ENCODE measurements around the gene VIPR2.
"Not testable (repeated sequence)": the region's sequence is repeated elsewhere in the genome, so short reads cannot be mapped to it uniquely, and the experiment has no call there.

The VIPR2 gene

GRCh38 chr7:159139639-159140038 lies 5.0 kb downstream of the VIPR2 start:
- peaks cover 23% of the 10 kb centered on the region for H3K27me3 ChIP-seq (ENCODE audit: insufficient read depth, insufficient read length)
- no peak for DNase-seq (ENCODE audit: low read depth, low spot score)
- H3K9me3 ChIP-seq (ENCODE audit: insufficient read depth, low read length), result peaks cover 10% of the 10 kb centered on the region; the same call in 1 of the 2 replicates
- TF ChIP-seq ZNF274 (IDR thresholded peaks at IDR 0.05; ENCODE audit: low read depth, low read length) (no peak), YY1 (IDR thresholded peaks at IDR 0.05; ENCODE audit: insufficient read depth, insufficient read length) (no peak), SUZ12 (IDR thresholded peaks at IDR 0.05; ENCODE audit: extremely low read depth, insufficient read depth, insufficient read length) (no peak)
- peaks cover 11% of the 10 kb centered on the region for H3K4me1 ChIP-seq (ENCODE audit: insufficient read depth, insufficient read length)
- no peak overlapping the region for H3K9ac ChIP-seq (ENCODE audit: insufficient read length, low read depth)
- H3K4me3 ChIP-seq (ENCODE audit: insufficient read length, low read depth), result no peak overlapping the region
- H3K36me3 ChIP-seq (ENCODE audit: insufficient read depth, insufficient read length, low read length), result no peaks in the 10 kb centered on the region

- H3K9ac ChIP-seq (ENCODE audit: insufficient read length, low read depth), result no peak overlapping the region
- TF ChIP-seq YY1 (IDR thresholded peaks at IDR 0.05; ENCODE audit: insufficient read depth, insufficient read length) (no peak), ZNF274 (IDR thresholded peaks at IDR 0.05; ENCODE audit: low read depth, low read length) (no peak), SUZ12 (IDR thresholded peaks at IDR 0.05; ENCODE audit: extremely low read depth, insufficient read depth, insufficient read length) (no peak)
- no peak overlapping the region for H3K4me3 ChIP-seq (ENCODE audit: insufficient read length, low read depth)
- H3K4me1 ChIP-seq (ENCODE audit: insufficient read depth, insufficient read length), result peaks cover 11% of the 10 kb centered on the region
- no peak for DNase-seq (ENCODE audit: low read depth, low spot score)
- H3K27me3 ChIP-seq (ENCODE audit: insufficient read depth, insufficient read length), result peaks cover 19% of the 10 kb centered on the region
- H3K9me3 ChIP-seq (ENCODE audit: insufficient read depth, low read length), result peaks cover 10% of the 10 kb centered on the region; the same call in 1 of the 2 replicates
- H3K36me3 ChIP-seq (ENCODE audit: insufficient read depth, insufficient read length, low read length), result no peaks in the 10 kb centered on the region
Observed at GRCh38 chr7:159139202-159139601, 5.5 kb downstream of the VIPR2 start.

GRCh38 chr7:159138508-159138907 lies 6.2 kb downstream of the VIPR2 start:
- no peak overlapping the region for H3K9ac ChIP-seq (ENCODE audit: insufficient read length, low read depth)
- TF ChIP-seq SUZ12 (IDR thresholded peaks at IDR 0.05; ENCODE audit: extremely low read depth, insufficient read depth, insufficient read length), result no peak
- TF ChIP-seq ZNF274 (IDR thresholded peaks at IDR 0.05; ENCODE audit: low read depth, low read length), result no peak
- no peak for TF ChIP-seq YY1 (IDR thresholded peaks at IDR 0.05; ENCODE audit: insufficient read depth, insufficient read length)

GRCh38 chr7:159137906-159138305 lies 6.8 kb downstream of the VIPR2 start:
- DNase-seq (ENCODE audit: low read depth, low spot score), result no peak
- Histone ChIP-seq H3K36me3 (ENCODE audit: insufficient read depth, insufficient read length, low read length) (no peaks in the 10 kb centered on the region), H3K4me3 (ENCODE audit: insufficient read length, low read depth) (no peak overlapping the region), H3K9me3 (ENCODE audit: insufficient read depth, low read length) (peaks cover 10% of the 10 kb centered on the region; the same call in 1 of the 2 replicates), H3K27me3 (ENCODE audit: insufficient read depth, insufficient read length) (peaks cover 6% of the 10 kb centered on the region), H3K9ac (ENCODE audit: insufficient read length, low read depth) (peak overlapping the region; percentile 3), H3K4me1 (ENCODE audit: insufficient read depth, insufficient read length) (peaks cover 8% of the 10 kb centered on the region)
- TF ChIP-seq ZNF274 (IDR thresholded peaks at IDR 0.05; ENCODE audit: low read depth, low read length) (no peak), YY1 (IDR thresholded peaks at IDR 0.05; ENCODE audit: insufficient read depth, insufficient read length) (no peak), SUZ12 (IDR thresholded peaks at IDR 0.05; ENCODE audit: extremely low read depth, insufficient read depth, insufficient read length) (no peak)

More at GRCh38 chr7:159138508-159138907, 6.2 kb downstream of the VIPR2 start:
- H3K27me3 ChIP-seq (ENCODE audit: insufficient read depth, insufficient read length), result peaks cover 12% of the 10 kb centered on the region
- H3K36me3 ChIP-seq (ENCODE audit: insufficient read depth, insufficient read length, low read length), result no peaks in the 10 kb centered on the region
- DNase-seq (ENCODE audit: low read depth, low spot score), result no peak
- peaks cover 10% of the 10 kb centered on the region; the same call in 1 of the 2 replicates for H3K9me3 ChIP-seq (ENCODE audit: insufficient read depth, low read length)
- peaks cover 11% of the 10 kb centered on the region for H3K4me1 ChIP-seq (ENCODE audit: insufficient read depth, insufficient read length)
- no peak overlapping the region for H3K4me3 ChIP-seq (ENCODE audit: insufficient read length, low read depth)

GRCh38 chr7:159136846-159137245 lies 7.8 kb downstream of the VIPR2 start:
- H3K4me3 ChIP-seq (ENCODE audit: insufficient read length, low read depth), result no peak overlapping the region
- H3K4me1 ChIP-seq (ENCODE audit: insufficient read depth, insufficient read length), result peaks cover 7% of the 10 kb centered on the region
- H3K9ac ChIP-seq (ENCODE audit: insufficient read length, low read depth), result no peak overlapping the region
- H3K27me3 ChIP-seq (ENCODE audit: insufficient read depth, insufficient read length), result no peaks in the 10 kb centered on the region
- peaks cover 10% of the 10 kb centered on the region; the same call in 1 of the 2 replicates for H3K9me3 ChIP-seq (ENCODE audit: insufficient read depth, low read length)
- H3K36me3 ChIP-seq (ENCODE audit: insufficient read depth, insufficient read length, low read length), result no peaks in the 10 kb centered on the region
- TF ChIP-seq ZNF274 (IDR thresholded peaks at IDR 0.05; ENCODE audit: low read depth, low read length), result no peak
- TF ChIP-seq YY1 (IDR thresholded peaks at IDR 0.05; ENCODE audit: insufficient read depth, insufficient read length), result no peak
- TF ChIP-seq SUZ12 (IDR thresholded peaks at IDR 0.05; ENCODE audit: extremely low read depth, insufficient read depth, insufficient read length), result no peak
- no peak for DNase-seq (ENCODE audit: low read depth, low spot score)

- TF ChIP-seq SUZ12 (IDR thresholded peaks at IDR 0.05; ENCODE audit: extremely low read depth, insufficient read depth, insufficient read length), result no peak
- TF ChIP-seq ZNF274 (IDR thresholded peaks at IDR 0.05; ENCODE audit: low read depth, low read length), result no peak
- no peak for TF ChIP-seq YY1 (IDR thresholded peaks at IDR 0.05; ENCODE audit: insufficient read depth, insufficient read length)
- H3K4me1 ChIP-seq (ENCODE audit: insufficient read depth, insufficient read length), result peaks cover 5% of the 10 kb centered on the region
- no peaks in the 10 kb centered on the region for H3K27me3 ChIP-seq (ENCODE audit: insufficient read depth, insufficient read length)
- H3K9ac ChIP-seq (ENCODE audit: insufficient read length, low read depth), result no peak overlapping the region
- no peaks in the 10 kb centered on the region for H3K36me3 ChIP-seq (ENCODE audit: insufficient read depth, insufficient read length, low read length)
- peaks cover 10% of the 10 kb centered on the region; the same call in 1 of the 2 replicates for H3K9me3 ChIP-seq (ENCODE audit: insufficient read depth, low read length)
- no peak overlapping the region for H3K4me3 ChIP-seq (ENCODE audit: insufficient read length, low read depth)
- no peak for DNase-seq (ENCODE audit: low read depth, low spot score)
Observed at GRCh38 chr7:159136442-159136841, 8.2 kb downstream of the VIPR2 start.

GRCh38 chr7:159136013-159136412 lies 8.7 kb downstream of the VIPR2 start:
- Histone ChIP-seq H3K9ac (ENCODE audit: insufficient read length, low read depth) (no peak overlapping the region), H3K4me3 (ENCODE audit: insufficient read length, low read depth) (no peak overlapping the region), H3K4me1 (ENCODE audit: insufficient read depth, insufficient read length) (peaks cover 2% of the 10 kb centered on the region), H3K36me3 (ENCODE audit: insufficient read depth, insufficient read length, low read length) (no peaks in the 10 kb centered on the region), H3K9me3 (ENCODE audit: insufficient read depth, low read length) (peaks cover 10% of the 10 kb centered on the region; the same call in 1 of the 2 replicates), H3K27me3 (ENCODE audit: insufficient read depth, insufficient read length) (no peaks in the 10 kb centered on the region)
- DNase-seq (ENCODE audit: low read depth, low spot score), result no peak
- TF ChIP-seq YY1 (IDR thresholded peaks at IDR 0.05; ENCODE audit: insufficient read depth, insufficient read length) (no peak), ZNF274 (IDR thresholded peaks at IDR 0.05; ENCODE audit: low read depth, low read length) (no peak)

- not testable (repeated sequence) for H3K9ac ChIP-seq (ENCODE audit: insufficient read length, low read depth); DNase-seq (ENCODE audit: low read depth, low spot score)
Observed at GRCh38 chr7:159132670-159133443, 11.8 kb downstream of the VIPR2 start.

More at GRCh38 chr7:159132670-159133443, 11.8 kb downstream of the VIPR2 start:
- H3K4me1 ChIP-seq (ENCODE audit: insufficient read depth, insufficient read length); H3K9me3 ChIP-seq (ENCODE audit: insufficient read depth, low read length); H3K27me3 ChIP-seq (ENCODE audit: insufficient read depth, insufficient read length); H3K4me3 ChIP-seq (ENCODE audit: insufficient read length, low read depth); H3K36me3 ChIP-seq (ENCODE audit: insufficient read depth, insufficient read length, low read length): not testable (repeated sequence)

Measured in NT2/D1 (cell line).